ENCODE measurements around the gene BBS4. TPM values are rescaled to one million over a fixed set of nuclear protein-coding genes. Genes with fewer than 3 reads are reported as not detected.

BBS4 gene
- total and polyA plus RNA-seq, 9 of the 15 experiments (the other 6 are each of a cell fraction or from before 2014, with no cell fraction given): 25.1 to 80.7 (median 38.9) TPM

GRCh38 chr15:72783004-72783639 is 97.1 kb downstream of the BBS4 start (continued):
- TF ChIP-seq ZBTB2 (IDR thresholded peaks at IDR 0.05) (no peak), MTA1 (IDR thresholded peaks at IDR 0.05; ENCODE audit: borderline replicate concordance) (no peak), ZNF696 (CRISPR knock-in tag; conservative IDR thresholded peaks at IDR 0.05) (no peak), KAT2B (IDR thresholded peaks at IDR 0.05; ENCODE audit: low read depth, low read length) (no peak), POLR2G (IDR thresholded peaks at IDR 0.05; ENCODE audit: low read depth, low read length) (no peak), TSC22D4 (tag; IDR thresholded peaks at IDR 0.05) (no peak), FUS (optimal IDR thresholded peaks at IDR 0.05; ENCODE audit: low read depth, low read length) (peak; percentile 58), BDP1 (IDR thresholded peaks at IDR 0.05; ENCODE audit: insufficient read depth, insufficient read length) (no peak), ILF3 (IDR thresholded peaks at IDR 0.05; ENCODE audit: borderline replicate concordance) (no peak), SMARCE1 (IDR thresholded peaks at IDR 0.05) (peak; percentile 43; the same call in 1 of the 2 replicates), SNAPC5 (CRISPR knock-in tag; IDR thresholded peaks at IDR 0.05) (no peak), MCM7 (IDR thresholded peaks at IDR 0.05) (no peak), MYNN (IDR thresholded peaks at IDR 0.05) (no peak), MYNN (CRISPR knock-in tag; IDR thresholded peaks at IDR 0.05) (no peak), ZBTB12 (CRISPR knock-in tag; IDR thresholded peaks at IDR 0.05) (no peak), ARID4B (CRISPR knock-in tag; IDR thresholded peaks at IDR 0.05) (no peak; the same call in 1 of the 2 replicates), MAFG (tag; conservative IDR thresholded peaks at IDR 0.05) (no peak), COPS2 (conservative IDR thresholded peaks at IDR 0.05) (no peak), KDM1A (IDR thresholded peaks at IDR 0.05) (no peak), ZNF57 (CRISPR knock-in tag; IDR thresholded peaks at IDR 0.05) (no peak), HDAC2 (IDR thresholded peaks at IDR 0.05) (no peak), PHB (CRISPR knock-in tag; IDR thresholded peaks at IDR 0.05) (no peak), PHF8 (IDR thresholded peaks at IDR 0.05; ENCODE audit: borderline replicate concordance, low read length) (peak; percentile 91; the same call in 1 of the 2 replicates), PTRF (tag; IDR thresholded peaks at IDR 0.05) (no peak)

Measured in K562 (cell line).